GM18868 (cell line): Measurements from ENCODE around the gene FSTL1.

ENCODE experiments used
- ATAC-seq: cut with Tn5 transposase; IDR thresholded peaks from one replicate; pipeline ENCODE4 v1.9.1; 2021; ENCODE audit warnings: mild to moderate bottlenecking, moderate library complexity; ENCODE audit not compliant: unreplicated experiment

The FSTL1 gene

DNA sequence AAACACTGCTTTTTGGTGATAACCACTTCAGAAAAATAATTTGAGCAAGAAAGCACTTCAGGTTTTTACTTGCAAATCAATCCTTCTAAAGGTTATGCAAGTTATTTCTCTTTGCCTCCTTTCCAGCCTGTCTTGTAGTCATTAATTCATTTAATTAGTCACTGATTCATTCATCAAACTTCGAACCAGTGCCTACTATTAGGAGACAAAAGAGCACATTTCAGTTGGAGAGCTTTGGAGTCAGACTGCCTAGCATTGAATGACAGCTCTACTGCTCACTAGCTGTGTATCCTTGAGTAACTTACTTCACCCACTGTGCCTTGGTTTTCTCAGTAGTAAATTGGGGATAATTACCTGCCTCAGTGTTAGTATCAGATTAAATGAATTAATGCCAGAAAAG is 86.7 kb downstream of the FSTL1 start:
- no peak for ATAC-seq

GRCh38 chr3:120357807-120358206 is 93.0 kb downstream of the FSTL1 start:
- ATAC-seq: no peak

DNA sequence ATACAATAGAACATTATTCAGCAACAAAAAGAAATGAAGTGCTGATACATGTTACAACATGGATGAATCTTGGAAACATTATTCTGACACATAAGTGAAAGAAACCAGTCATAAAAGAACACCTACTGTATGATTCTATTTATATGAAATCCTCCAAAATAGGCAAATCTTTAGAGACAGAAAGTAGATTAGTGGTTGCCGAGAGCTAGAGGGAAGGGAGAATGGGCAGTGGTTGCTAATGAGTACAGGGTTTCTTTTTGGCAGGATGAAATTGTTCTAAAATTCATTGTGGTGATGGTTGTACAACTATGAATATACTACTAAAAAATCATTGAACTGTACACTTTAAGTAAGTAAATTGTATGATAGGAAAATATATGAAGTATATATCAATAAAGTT is 95.3 kb downstream of the FSTL1 start:
- ATAC-seq: peak; percentile 64

DNA sequence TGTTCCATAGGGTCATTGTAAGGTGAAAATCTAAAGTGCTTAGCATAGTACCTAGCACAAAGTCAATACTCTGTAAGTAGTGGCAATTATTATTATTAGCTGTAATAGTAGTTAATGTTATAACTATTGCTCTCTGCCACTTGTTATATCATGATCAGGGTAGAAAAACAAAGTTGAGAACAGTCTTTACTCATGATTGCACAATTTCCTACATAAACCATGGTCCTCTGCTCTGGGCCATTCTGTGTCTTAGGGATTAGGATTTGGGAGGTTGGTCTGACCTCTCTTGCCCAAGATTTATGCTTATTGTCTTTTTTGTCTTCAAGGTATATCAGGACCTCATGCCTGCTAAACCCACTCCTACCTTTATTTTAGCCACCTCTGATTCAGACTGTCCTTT is 97.3 kb downstream of the FSTL1 start:
- no peak for ATAC-seq

DNA sequence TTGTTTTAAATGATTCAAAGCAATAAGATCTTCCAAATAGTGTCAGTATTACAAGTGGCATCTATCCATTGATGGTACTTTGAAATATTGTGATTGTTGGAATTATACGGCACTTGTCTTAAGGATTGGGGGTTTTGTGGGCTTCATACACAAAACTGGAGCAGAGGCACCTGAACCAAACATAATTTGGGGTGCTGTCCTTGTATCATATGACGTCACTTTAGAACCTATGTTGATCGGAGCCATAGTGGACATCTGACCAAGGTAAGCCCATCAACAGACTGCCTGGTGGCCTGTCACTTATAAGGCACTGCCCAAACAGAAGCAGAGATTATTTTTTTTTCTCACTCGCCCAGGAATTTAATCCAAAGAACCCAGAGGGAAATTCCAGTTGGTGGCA is 98.8 kb downstream of the FSTL1 start:
- no peak for ATAC-seq

GRCh38 chr3:120350401-120350941 is 100.3 kb downstream of the FSTL1 start:
- no peak for ATAC-seq

- no peak for ATAC-seq
Measured at GRCh38 chr3:120349855-120350125, 101.0 kb downstream of the FSTL1 start.

DNA sequence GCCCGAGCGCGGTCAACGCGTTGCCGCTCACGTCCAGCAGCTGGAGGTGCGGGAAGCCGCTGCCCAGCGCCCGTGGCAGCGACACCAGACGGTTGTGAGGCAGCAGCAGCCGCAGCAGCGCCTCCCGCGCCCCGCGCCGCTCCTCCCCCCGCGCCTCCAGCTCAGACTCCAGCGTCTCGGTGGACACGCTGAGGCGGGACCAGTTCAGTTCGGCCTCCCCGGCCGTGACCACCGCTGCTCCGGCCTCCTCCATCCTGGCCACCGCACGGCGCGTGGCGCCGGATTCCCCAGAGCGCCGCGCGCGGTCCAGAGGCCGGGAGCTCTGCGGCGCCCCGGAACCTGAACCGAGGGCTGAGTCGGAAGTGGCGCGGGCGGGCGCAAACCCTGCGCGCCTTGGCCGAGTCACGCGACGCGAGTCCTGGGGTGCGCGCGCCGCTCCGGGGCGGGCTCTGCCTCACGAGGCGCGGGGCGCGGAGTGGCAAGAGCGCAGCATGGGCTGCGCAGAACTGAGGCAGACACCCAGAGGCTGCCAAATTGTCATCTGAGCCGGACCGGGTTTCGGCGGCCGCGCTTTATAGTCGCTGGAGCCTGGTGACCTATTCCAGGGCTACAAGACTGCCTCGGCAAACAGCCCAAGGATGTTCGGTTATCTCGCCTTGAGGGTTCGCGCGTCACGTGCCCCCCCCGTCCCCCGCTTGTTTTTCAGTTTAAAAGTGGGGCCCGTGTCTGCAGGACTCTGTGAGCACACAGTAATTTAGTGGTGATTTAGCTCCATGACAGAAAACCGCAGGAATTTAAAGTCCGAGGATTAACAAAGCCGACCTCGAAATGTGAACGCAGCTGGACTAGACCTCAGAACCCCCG is 101.6 kb downstream of the FSTL1 start, which contains the start of gene LRRC58:
TSS of gene LRRC58 (minus strand) at position 364 of the 864 bp plus-strand sequence. CDS start at position 253, 111 bp downstream.
- ATAC-seq: peak; percentile 86

GRCh38 chr3:120348065-120348990 is 102.5 kb downstream of the FSTL1 start:
- ATAC-seq: peak; percentile 41

- no peak for ATAC-seq
Measured at GRCh38 chr3:120344349-120344748, 106.4 kb downstream of the FSTL1 start.
